ENCODE measurements around the gene CCDC91. TPM values are rescaled to one million over a fixed set of nuclear protein-coding genes. Genes with fewer than 3 reads are reported as not detected.

CCDC91 gene
- total RNA-seq, 4 donors from 2014 or later = 24.3 to 65.2 (median 34.3) TPM

DNA sequence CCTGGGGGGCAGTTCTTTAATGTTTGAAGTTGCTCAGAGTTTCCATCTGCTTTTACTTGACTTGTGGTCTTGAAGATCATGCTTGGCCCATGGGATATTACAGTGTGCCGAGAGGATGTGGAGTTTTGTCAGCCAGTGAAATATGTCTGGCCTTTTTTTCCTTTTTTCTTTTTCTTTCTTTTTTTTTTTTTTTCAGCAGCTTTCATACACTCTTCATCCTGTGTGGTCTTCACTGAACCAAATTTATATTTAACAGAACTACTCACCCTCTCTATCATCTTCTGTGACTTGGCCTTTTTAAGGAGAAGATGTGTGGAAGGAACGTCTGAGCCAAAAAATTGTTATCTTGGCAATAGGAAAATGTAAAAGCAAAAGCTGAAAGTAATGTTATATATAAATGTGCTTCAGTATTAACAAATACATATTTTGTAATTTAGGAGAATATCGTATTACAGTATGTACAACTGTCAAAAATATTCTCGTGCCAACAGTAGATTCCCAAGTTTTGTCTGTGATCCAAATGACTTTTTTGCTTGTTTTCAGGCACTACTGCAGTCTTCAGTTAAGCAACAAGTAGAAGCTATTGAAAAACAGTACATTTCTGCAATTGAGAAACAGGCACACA, 200.6 kb downstream of the CCDC91 start:
- Histone ChIP-seq H3K27ac (no peak overlapping the region), H3K9me3 (no peaks in the 10 kb centered on the region), H3K4me1 (no peaks in the 10 kb centered on the region), H3K36me3 (peaks cover 0 to 4% (median 0%) of the 10 kb centered on the region in 3 donors), H3K4me3 (no peak overlapping the region), H3K27me3 (no peaks in the 10 kb centered on the region)
- no peak for DNase-seq
- TF ChIP-seq, protein P1, sequence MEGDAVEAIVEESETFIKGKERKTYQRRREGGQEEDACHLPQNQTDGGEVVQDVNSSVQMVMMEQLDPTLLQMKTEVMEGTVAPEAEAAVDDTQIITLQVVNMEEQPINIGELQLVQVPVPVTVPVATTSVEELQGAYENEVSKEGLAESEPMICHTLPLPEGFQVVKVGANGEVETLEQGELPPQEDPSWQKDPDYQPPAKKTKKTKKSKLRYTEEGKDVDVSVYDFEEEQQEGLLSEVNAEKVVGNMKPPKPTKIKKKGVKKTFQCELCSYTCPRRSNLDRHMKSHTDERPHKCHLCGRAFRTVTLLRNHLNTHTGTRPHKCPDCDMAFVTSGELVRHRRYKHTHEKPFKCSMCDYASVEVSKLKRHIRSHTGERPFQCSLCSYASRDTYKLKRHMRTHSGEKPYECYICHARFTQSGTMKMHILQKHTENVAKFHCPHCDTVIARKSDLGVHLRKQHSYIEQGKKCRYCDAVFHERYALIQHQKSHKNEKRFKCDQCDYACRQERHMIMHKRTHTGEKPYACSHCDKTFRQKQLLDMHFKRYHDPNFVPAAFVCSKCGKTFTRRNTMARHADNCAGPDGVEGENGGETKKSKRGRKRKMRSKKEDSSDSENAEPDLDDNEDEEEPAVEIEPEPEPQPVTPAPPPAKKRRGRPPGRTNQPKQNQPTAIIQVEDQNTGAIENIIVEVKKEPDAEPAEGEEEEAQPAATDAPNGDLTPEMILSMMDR (IDR thresholded peaks at IDR 0.05) = no peak
- TF ChIP-seq POLR2A (IDR thresholded peaks at IDR 0.05) = no peak

GRCh38 chr12:28409892-28410291, 219.6 kb downstream of the CCDC91 start:
- no peaks in the 10 kb centered on the region for H3K9me3 ChIP-seq
- no peaks in the 10 kb centered on the region for H3K4me1 ChIP-seq
- H3K27me3 ChIP-seq = no peaks in the 10 kb centered on the region
- no peak overlapping the region for H3K4me3 ChIP-seq
- H3K27ac ChIP-seq = no peak overlapping the region
- no peak for DNase-seq
- TF ChIP-seq POLR2A (IDR thresholded peaks at IDR 0.05) = no peak
- H3K36me3 ChIP-seq = peaks cover 0 to 6% (median 0%) of the 10 kb centered on the region in 3 donors

DNA sequence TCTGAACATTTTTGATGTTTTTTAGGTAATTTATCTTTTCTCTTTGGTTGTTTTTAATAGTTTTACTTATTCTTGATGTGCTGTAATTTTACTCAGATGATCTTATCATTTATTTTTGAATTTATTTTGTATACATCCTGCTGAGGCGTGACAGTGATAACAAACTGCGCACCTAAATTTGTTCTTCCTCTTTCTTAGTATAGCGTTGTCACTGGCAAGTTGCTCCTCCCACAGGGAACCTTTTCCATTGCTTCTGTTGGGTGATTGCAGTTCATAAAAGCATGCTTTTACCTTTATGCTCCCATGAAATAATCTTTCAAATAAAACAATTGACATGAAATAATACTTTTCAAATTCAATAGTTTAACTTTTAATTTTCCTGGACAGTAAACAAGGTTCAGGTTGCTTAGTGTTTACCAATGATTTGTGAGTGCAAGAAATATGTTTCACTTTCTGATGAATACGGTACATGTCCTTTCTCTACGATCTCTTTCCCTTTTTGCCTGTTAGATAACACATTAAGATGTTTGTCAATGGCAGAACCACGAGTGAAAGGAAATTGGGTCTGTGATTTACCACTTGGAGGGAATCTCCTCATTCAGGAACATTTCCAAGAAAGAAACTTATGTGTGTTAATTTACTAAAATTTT, 223.3 kb downstream of the CCDC91 start:
- no peak overlapping the region for H3K4me3 ChIP-seq
- DNase-seq = no peak
- H3K27ac ChIP-seq = no peak overlapping the region
- TF ChIP-seq POLR2A (IDR thresholded peaks at IDR 0.05) = no peak
- TF ChIP-seq, protein P1 (IDR thresholded peaks at IDR 0.05) = no peak
- no peaks in the 10 kb centered on the region for H3K4me1 ChIP-seq
- no peaks in the 10 kb centered on the region for H3K27me3 ChIP-seq
- no peaks in the 10 kb centered on the region for H3K9me3 ChIP-seq
- H3K36me3 ChIP-seq = peaks cover 0 to 6% (median 0%) of the 10 kb centered on the region in 3 donors

DNA sequence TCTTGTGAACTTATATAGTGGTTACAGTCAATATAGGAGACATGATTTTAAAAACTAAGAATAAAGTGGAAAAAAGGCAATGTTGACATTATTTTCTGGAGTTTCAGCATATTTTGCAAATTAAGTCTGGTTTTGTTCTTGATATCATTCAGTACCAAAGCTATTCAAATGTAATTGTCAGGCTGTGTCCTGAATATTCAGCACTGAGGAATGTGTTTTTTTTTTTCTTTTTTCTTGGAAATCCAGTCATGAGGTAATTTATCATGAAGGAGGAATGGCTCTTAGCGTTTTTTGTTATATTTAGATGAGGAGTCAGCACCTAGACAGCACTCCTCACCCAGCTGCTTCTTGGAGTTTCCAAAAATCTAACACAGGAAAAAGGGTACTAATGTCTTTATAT, 225.5 kb downstream of the CCDC91 start:
- Histone ChIP-seq H3K27ac (no peak overlapping the region), H3K4me1 (no peaks in the 10 kb centered on the region), H3K9me3 (no peaks in the 10 kb centered on the region), H3K27me3 (no peaks in the 10 kb centered on the region), H3K4me3 (no peak overlapping the region), H3K36me3 (peaks cover 0 to 6% (median 0%) of the 10 kb centered on the region in 3 donors)
- TF ChIP-seq POLR2A (IDR thresholded peaks at IDR 0.05) = no peak
- TF ChIP-seq, protein P1 (IDR thresholded peaks at IDR 0.05) = no peak
- no peak for DNase-seq

GRCh38 chr12:28421374-28421773, 231.1 kb downstream of the CCDC91 start:
- Histone ChIP-seq H3K36me3 (no peaks in the 10 kb centered on the region), H3K9me3 (no peaks in the 10 kb centered on the region), H3K4me3 (no peak overlapping the region), H3K4me1 (no peaks in the 10 kb centered on the region), H3K27me3 (no peaks in the 10 kb centered on the region), H3K27ac (no peak overlapping the region)
- no peak for TF ChIP-seq POLR2A (IDR thresholded peaks at IDR 0.05)
- TF ChIP-seq, protein P1 (IDR thresholded peaks at IDR 0.05) = no peak
- DNase-seq = no peak

DNA sequence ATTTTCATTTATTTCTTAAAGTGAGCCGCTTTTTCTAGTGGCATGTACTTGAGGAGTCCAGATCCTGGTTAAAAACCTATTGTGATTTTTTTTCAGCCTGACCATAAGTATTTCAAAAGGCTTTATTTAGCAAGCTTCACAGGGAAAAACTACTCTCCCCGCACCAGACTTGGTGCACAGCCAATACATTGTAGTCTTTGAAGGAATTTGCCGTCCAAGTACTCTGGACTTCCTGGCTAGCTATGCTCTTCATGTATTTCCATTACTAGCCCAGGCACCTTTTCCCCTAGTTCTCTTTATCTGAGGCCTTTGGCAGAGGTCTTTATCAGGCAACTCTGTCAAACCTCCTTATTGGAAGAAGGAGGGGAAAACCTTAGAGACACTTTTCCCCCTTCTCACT, 234.7 kb downstream of the CCDC91 start:
- no peaks in the 10 kb centered on the region for H3K9me3 ChIP-seq
- no peak for DNase-seq
- no peaks in the 10 kb centered on the region for H3K36me3 ChIP-seq
- H3K27me3 ChIP-seq = no peaks in the 10 kb centered on the region
- no peaks in the 10 kb centered on the region for H3K4me1 ChIP-seq
- TF ChIP-seq POLR2A (IDR thresholded peaks at IDR 0.05) = no peak
- TF ChIP-seq, protein P1 (IDR thresholded peaks at IDR 0.05) = no peak
- no peak overlapping the region for H3K27ac ChIP-seq
- H3K4me3 ChIP-seq = no peak overlapping the region

All from Peyer's patch (tissue), 4 donors.